ENCODE measurements around the gene GOSR2. TPM values are rescaled to one million over a fixed set of nuclear protein-coding genes. Genes with fewer than 3 reads are reported as not detected.

The GOSR2 gene
- total and polyA plus RNA-seq, 9 of the 15 experiments (the other 6 are each of a cell fraction or from before 2014, with no cell fraction given), result 32.7 to 96.3 (median 48.9) TPM

- TF ChIP-seq, protein P1, sequence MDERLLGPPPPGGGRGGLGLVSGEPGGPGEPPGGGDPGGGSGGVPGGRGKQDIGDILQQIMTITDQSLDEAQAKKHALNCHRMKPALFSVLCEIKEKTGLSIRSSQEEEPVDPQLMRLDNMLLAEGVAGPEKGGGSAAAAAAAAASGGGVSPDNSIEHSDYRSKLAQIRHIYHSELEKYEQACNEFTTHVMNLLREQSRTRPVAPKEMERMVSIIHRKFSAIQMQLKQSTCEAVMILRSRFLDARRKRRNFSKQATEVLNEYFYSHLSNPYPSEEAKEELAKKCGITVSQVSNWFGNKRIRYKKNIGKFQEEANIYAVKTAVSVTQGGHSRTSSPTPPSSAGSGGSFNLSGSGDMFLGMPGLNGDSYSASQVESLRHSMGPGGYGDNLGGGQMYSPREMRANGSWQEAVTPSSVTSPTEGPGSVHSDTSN (CRISPR knock-in tag; IDR thresholded peaks at IDR 0.05; ENCODE audit: low read depth), result no peak
- TF ChIP-seq, protein P1 (tag; conservative IDR thresholded peaks at IDR 0.05; ENCODE audit: low read depth), result 0 out of 2 replicates have a peak, but pooled peaks have one; percentile 17
- TF ChIP-seq POLR2A (conservative IDR thresholded peaks at IDR 0.05), result peak; percentile 54; the same call in 1 of the 2 replicates
- TF ChIP-seq THAP7 (CRISPR knock-in tag; IDR thresholded peaks at IDR 0.05), result 0 out of 2 replicates have a peak, but pooled peaks have one; percentile 27
- TF ChIP-seq CCNT2 (IDR thresholded peaks at IDR 0.05; ENCODE audit: borderline replicate concordance, extremely low read depth, insufficient read length, low read depth, low read length), result peak; percentile 37
- 0 out of 2 replicates have a peak, but pooled peaks have one; percentile 4 for TF ChIP-seq TEAD4 (IDR thresholded peaks at IDR 0.05; ENCODE audit: low read length)
- no peak for TF ChIP-seq TEAD4 (CRISPR knock-in tag; IDR thresholded peaks at IDR 0.05; ENCODE audit: borderline replicate concordance)
- peak; percentile 41 for TF ChIP-seq HNRNPLL (IDR thresholded peaks at IDR 0.05; ENCODE audit: low read depth, low read length, poor library complexity, severe bottlenecking)
- no peak for TF ChIP-seq CHD4 (IDR thresholded peaks at IDR 0.05; ENCODE audit: insufficient read depth, insufficient replicate concordance, low read depth, low read length, poor library complexity, severe bottlenecking)
- 0 out of 2 replicates have a peak, but pooled peaks have one; percentile 13 for TF ChIP-seq ZBTB7A (IDR thresholded peaks at IDR 0.05; ENCODE audit: borderline replicate concordance, control insufficient read depth, low read depth, low read length)
- peak; percentile 56; the same call in 1 of the 2 replicates for TF ChIP-seq FOSL1 (tag; conservative IDR thresholded peaks at IDR 0.05)
- TF ChIP-seq, protein P2, sequence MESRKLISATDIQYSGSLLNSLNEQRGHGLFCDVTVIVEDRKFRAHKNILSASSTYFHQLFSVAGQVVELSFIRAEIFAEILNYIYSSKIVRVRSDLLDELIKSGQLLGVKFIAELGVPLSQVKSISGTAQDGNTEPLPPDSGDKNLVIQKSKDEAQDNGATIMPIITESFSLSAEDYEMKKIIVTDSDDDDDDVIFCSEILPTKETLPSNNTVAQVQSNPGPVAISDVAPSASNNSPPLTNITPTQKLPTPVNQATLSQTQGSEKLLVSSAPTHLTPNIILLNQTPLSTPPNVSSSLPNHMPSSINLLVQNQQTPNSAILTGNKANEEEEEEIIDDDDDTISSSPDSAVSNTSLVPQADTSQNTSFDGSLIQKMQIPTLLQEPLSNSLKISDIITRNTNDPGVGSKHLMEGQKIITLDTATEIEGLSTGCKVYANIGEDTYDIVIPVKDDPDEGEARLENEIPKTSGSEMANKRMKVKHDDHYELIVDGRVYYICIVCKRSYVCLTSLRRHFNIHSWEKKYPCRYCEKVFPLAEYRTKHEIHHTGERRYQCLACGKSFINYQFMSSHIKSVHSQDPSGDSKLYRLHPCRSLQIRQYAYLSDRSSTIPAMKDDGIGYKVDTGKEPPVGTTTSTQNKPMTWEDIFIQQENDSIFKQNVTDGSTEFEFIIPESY (CRISPR knock-in tag; IDR thresholded peaks at IDR 0.05), result peak; percentile 27
- TF ChIP-seq TOE1 (IDR thresholded peaks at IDR 0.05; ENCODE audit: borderline replicate concordance), result no peak
- no peak; the same call in 1 of the 2 replicates for TF ChIP-seq TOE1 (CRISPR knock-in tag; IDR thresholded peaks at IDR 0.05; ENCODE audit: borderline replicate concordance, low read depth)
- TF ChIP-seq PML (IDR thresholded peaks at IDR 0.05; ENCODE audit: low read length), result peak; percentile 34
- peak; percentile 30; the same call in 1 of the 2 replicates for TF ChIP-seq ZBTB17 (CRISPR knock-in tag; IDR thresholded peaks at IDR 0.05)
- no peak for TF ChIP-seq MTA3 (IDR thresholded peaks at IDR 0.05; ENCODE audit: borderline replicate concordance)
- TF ChIP-seq POLR2G (IDR thresholded peaks at IDR 0.05; ENCODE audit: low read depth, low read length), result peak; percentile 69
- no peak for TF ChIP-seq NEUROD1 (IDR thresholded peaks at IDR 0.05; ENCODE audit: borderline replicate concordance, low read depth, low read length, partially characterized antibody)
- TF ChIP-seq FOXP1 (CRISPR knock-in tag; IDR thresholded peaks at IDR 0.05), result no peak
Measured at GRCh38 chr17:46943501-46944393, 20.8 kb downstream of the GOSR2 start (continued).
